Mucosa of descending colon (tissue), 3 donors: Measurements from ENCODE around the gene ARMC2. TPM values are rescaled to one million over a fixed set of nuclear protein-coding genes. Genes with fewer than 3 reads are reported as not detected.

Experiments used
- ATAC-seq: fragments of 200-7000 bp; cut with Tn5 transposase; one replicate; pipeline ENCODE4 v1.9.1; 2020; ENCODE audit warnings: mild to moderate bottlenecking, moderate library complexity
- DNase-seq, 3 donors: peaks; one replicate each; pipeline ENCODE4 v3.0.0-alpha.2; 2020
- H3K36me3 ChIP-seq: fragments of 200-600 bp; one replicate; pipeline ENCODE4 v1.8.0; 2021; ENCODE audit warnings: low read depth, mild to moderate bottlenecking
- H3K4me1 ChIP-seq: fragments of 200-600 bp; one replicate; pipeline ENCODE4 v1.8.0; 2021; ENCODE audit warnings: low read depth, mild to moderate bottlenecking
- H3K4me3 ChIP-seq: fragments of 200-600 bp; one replicate; pipeline ENCODE4 v1.8.0; 2021; ENCODE audit warnings: mild to moderate bottlenecking
- H3K9me3 ChIP-seq: fragments of 200-600 bp; one replicate; pipeline ENCODE4 v1.8.0; 2021; ENCODE audit warnings: mild to moderate bottlenecking
- intact Hi-C, 2 donors: fragments of 100-400 bp; cut with DNase I in 1 of 2; cut with micrococcal nuclease in 1 of 2; formaldehyde crosslinking; loops; one replicate each; pipeline versions ENCODE4 v1.11.0 to v1.11.1; 2022; cut with DNase I, micrococcal nuclease
- total RNA-seq, 3 donors: library from RNA; stranded (reverse); fragmentation: NEBNext Ultra II Directional in 2 of 3; extraction: Animal tissue kit (Norgen Biotek cat#: 25700) in 2 of 3; gene quantifications; one replicate each; pipeline versions ENCODE4 v1.2.1 to v1.2.4, GENCODE V29; 2021 to 2023
- TF ChIP-seq, protein P1 (sequence below): fragments of 200-600 bp; IDR thresholded peaks from one replicate; pipeline ENCODE4 v1.8.0; 2022; ENCODE audit warnings: antibody characterized with exemption, mild to moderate bottlenecking
- donor health status: DM: no; HTN: no; CAD: no; lungs with moderate emphysema.
- donor health status: DM: no; HTN: no; CAD: no.
- donor health status: DM: no; HTN: yes; CAD: no.

Gene ARMC2
- total RNA-seq, 3 donors from 2014 or later, result 3.5 to 5.5 (median 4.8) TPM

DNA sequence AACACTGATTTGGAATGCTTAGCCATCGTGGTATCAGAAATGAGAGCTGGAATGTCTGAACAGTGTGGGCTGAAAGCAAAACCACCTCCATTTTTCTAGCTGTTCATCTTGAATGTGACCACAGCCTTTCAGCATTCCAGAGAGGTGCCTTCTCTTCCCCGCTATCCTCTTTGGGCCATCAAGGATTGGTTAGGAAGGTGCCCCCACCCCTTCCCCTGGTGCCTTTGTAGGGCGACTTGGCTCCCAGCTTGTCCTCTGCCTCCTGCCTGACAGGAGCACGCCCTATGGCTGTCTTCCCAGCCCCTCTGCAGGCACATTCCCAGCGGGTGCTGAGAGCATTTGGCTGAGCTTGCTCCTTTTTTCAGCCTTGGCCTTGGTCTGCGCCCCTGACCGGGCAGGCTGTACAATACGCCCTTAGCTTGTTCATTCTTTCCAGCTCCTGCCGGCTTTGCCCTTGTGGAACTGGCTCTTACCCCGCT, 97.5 kb downstream of the ARMC2 start:
- H3K9me3 ChIP-seq, result no peaks in the 10 kb centered on the region
- H3K36me3 ChIP-seq, result no peaks in the 10 kb centered on the region
- DNase-seq (peak in 2 of 3 donors; percentile 57 to 75), ATAC-seq (peak; percentile 40)
- intact Hi-C loops, result loop anchor here in 1 of 2 donors (10.0 kb wide), 1 partner anchor 129 kb away; no protein-coding TSS in a partner anchor
- TF ChIP-seq, protein P1, sequence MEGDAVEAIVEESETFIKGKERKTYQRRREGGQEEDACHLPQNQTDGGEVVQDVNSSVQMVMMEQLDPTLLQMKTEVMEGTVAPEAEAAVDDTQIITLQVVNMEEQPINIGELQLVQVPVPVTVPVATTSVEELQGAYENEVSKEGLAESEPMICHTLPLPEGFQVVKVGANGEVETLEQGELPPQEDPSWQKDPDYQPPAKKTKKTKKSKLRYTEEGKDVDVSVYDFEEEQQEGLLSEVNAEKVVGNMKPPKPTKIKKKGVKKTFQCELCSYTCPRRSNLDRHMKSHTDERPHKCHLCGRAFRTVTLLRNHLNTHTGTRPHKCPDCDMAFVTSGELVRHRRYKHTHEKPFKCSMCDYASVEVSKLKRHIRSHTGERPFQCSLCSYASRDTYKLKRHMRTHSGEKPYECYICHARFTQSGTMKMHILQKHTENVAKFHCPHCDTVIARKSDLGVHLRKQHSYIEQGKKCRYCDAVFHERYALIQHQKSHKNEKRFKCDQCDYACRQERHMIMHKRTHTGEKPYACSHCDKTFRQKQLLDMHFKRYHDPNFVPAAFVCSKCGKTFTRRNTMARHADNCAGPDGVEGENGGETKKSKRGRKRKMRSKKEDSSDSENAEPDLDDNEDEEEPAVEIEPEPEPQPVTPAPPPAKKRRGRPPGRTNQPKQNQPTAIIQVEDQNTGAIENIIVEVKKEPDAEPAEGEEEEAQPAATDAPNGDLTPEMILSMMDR, result no peak
- H3K4me1 ChIP-seq, result peaks cover 6% of the 10 kb centered on the region
- H3K4me3 ChIP-seq, result no peak overlapping the region

DNA sequence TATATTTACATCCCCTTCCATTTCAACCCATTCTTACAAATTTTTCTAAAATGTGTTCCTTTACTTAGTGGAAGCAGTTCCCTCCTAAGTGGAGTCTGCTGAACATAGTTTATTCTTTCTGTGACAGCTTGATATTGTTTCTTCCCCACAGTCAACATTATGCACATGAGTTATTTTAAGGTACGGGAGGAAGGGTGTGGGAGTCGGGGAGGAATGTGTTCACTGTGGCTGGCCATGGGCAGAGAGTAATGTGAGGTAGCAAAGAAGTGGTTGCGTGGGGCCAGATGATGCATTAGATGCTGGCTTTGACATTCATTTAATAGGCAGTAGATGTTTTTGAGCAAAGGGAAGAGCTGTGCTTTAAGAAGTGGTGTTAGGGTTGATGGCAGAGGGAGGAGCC, 98.5 kb downstream of the ARMC2 start:
- DNase-seq, result no peak
- Histone ChIP-seq H3K4me3 (no peak overlapping the region), H3K4me1 (peaks cover 6% of the 10 kb centered on the region), H3K36me3 (no peaks in the 10 kb centered on the region), H3K9me3 (no peaks in the 10 kb centered on the region)
- ATAC-seq, result no peak
- intact Hi-C loops, result loop anchor here in 1 of 2 donors (10.0 kb wide), 1 partner anchor 128 kb away; no protein-coding TSS in a partner anchor
- TF ChIP-seq, protein P1, result no peak

DNA sequence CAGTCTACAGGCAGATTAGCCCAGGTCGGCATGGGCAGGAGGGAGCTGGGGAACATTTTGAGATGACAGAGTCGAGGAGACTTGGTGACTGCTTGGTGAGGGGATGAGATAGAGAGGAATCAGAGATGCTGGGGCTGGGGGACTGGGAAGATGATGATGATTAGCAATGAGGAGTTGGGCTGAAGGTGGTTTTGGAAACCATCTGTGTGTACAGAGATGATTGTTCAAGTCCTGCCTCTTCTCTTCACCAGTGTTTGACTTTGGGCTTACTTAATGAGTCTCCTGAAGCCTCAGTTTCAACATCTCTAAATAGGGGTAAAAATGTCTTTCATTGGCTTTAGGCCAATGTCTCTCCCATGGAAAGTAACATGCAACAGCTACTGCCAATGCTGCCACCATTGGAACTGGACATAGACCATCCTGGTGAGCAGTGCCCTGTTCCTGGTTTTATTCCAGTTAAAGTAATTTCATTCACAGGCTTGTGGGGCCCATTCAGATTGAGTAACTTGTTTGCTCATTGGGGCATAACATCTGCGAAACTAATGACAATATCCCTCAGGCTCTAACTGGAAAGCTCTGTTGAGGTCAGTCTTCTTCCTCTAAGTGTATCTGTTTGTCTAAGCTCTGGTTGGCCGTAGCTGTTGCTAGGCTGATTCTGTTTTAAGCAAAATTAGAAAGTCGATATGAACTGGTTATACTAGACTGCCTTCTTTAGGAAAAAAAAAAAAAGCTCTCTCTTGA, 99.1 kb downstream of the ARMC2 start:
- no peak for DNase-seq
- ATAC-seq, result peak; percentile 47
- intact Hi-C loops, result loop anchor here in 1 of 2 donors (10.0 kb wide), 1 partner anchor 128 kb away; no protein-coding TSS in a partner anchor
- TF ChIP-seq, protein P1, result no peak
- Histone ChIP-seq H3K36me3 (no peaks in the 10 kb centered on the region), H3K4me1 (peaks cover 6% of the 10 kb centered on the region), H3K4me3 (no peak overlapping the region), H3K9me3 (no peaks in the 10 kb centered on the region)

DNA sequence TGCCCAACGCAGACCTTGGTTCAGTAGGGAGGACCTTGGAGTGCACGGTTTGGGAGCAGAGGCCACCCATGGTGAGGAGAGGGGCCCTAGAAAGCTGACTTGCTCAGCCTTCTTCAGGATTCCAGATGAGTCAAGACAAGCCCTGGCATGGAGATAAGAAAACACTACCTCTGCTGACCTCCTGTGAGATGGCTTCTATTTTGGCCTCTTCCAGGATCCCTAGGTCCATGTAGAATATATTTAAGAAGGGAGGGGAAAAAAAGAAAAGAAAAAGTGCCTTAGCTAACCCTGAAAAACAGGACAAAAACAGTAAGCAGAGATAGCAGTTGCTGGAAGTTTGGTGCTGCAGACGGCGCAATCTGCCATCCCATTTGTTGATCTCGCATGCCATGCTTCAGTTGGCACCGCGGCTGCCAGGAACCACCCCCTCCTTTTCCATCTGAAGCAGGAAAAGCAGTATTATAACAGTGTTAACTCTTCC, 100.0 kb downstream of the ARMC2 start:
- ATAC-seq (peak; percentile 33), DNase-seq (peak in 1 of 3 donors; percentile 53)
- H3K9me3 ChIP-seq, result no peaks in the 10 kb centered on the region
- no peaks in the 10 kb centered on the region for H3K36me3 ChIP-seq
- H3K4me1 ChIP-seq, result peaks cover 6% of the 10 kb centered on the region
- intact Hi-C loops, result loop anchor here in 1 of 2 donors (10.0 kb wide), 1 partner anchor 127 kb away; no protein-coding TSS in a partner anchor
- no peak overlapping the region for H3K4me3 ChIP-seq
- TF ChIP-seq, protein P1, result no peak

DNA sequence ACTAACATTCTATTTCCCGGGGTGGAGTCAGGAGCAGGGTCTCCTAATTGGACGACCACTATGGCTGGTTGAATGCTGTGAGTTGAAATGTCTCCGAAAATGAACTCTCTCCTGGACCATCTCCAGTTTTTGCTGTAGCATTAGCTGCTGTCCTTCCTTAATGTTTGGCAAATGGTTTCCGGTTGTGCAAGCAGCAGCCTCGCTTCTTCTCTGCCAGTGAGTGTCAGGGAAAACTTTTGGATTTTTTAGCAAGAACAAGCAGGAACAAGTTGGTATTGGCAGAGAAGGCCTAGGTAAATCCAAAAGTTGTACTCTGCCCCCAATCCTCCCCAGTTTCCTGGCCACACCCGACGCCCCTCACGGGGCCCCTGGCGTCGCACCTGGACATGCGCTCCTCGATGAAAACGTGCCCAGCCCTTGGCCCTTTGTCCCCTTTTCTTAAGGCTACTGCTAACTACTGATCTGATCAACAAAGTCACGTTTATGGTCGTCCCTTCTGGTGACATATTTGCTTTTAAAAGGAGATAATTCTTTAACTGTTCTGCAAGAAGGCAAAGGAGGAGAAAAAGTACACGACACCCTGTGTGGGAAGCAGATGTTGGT, 103.2 kb downstream of the ARMC2 start:
- H3K36me3 ChIP-seq, result no peaks in the 10 kb centered on the region
- TF ChIP-seq, protein P1, result no peak
- no peak overlapping the region for H3K4me3 ChIP-seq
- intact Hi-C loops, result no loop called here
- ATAC-seq (peak; percentile 83), DNase-seq (peak; percentile 58 to 74 (median 60))
- peaks cover 5% of the 10 kb centered on the region for H3K4me1 ChIP-seq
- H3K9me3 ChIP-seq, result no peaks in the 10 kb centered on the region
